ENCODE data around the gene ASF1A. TPM values are rescaled to one million over a fixed set of nuclear protein-coding genes. Genes with fewer than 3 reads are reported as not detected.

ASF1A gene
- total and polyA plus RNA-seq, 9 of the 15 experiments (the other 6 are each of a cell fraction or from before 2014, with no cell fraction given): 31.5 to 45.3 (median 34.8) TPM

GRCh38 chr6:118893064-118893806 lies 717 bp upstream of the ASF1A start (continued):
- TF ChIP-seq PCBP1 (IDR thresholded peaks at IDR 0.05; ENCODE audit: low read depth, low read length, poor library complexity, severe bottlenecking) (no peak), TAF7 (tag; IDR thresholded peaks at IDR 0.05) (peak; percentile 85), TAF9B (IDR thresholded peaks at IDR 0.05; ENCODE audit: partially characterized antibody) (peak; percentile 62), MYBL2 (IDR thresholded peaks at IDR 0.05; ENCODE audit: low read depth) (no peak), MYBL2 (CRISPR knock-in tag; IDR thresholded peaks at IDR 0.05; ENCODE audit: borderline replicate concordance) (no peak), ZNF146 (CRISPR knock-in tag; IDR thresholded peaks at IDR 0.05; ENCODE audit: unreplicated experiment) (no peak), ZKSCAN8 (CRISPR knock-in tag; IDR thresholded peaks at IDR 0.05) (no peak), ARID1B (IDR thresholded peaks at IDR 0.05) (0 out of 2 replicates have a peak, but pooled peaks have one; percentile 50), SRSF9 (IDR thresholded peaks at IDR 0.05; ENCODE audit: borderline replicate concordance, low read depth, low read length) (no peak), ZNF184 (CRISPR knock-in tag; IDR thresholded peaks at IDR 0.05) (no peak), GTF2A2 (tag; IDR thresholded peaks at IDR 0.05) (no peak), ZBTB12 (CRISPR knock-in tag; IDR thresholded peaks at IDR 0.05) (no peak), MECOM (CRISPR knock-in tag; IDR thresholded peaks at IDR 0.05) (no peak), MEIS2 (IDR thresholded peaks at IDR 0.05; ENCODE audit: partially characterized antibody) (peak; percentile 1), PKNOX1 (IDR thresholded peaks at IDR 0.05) (no peak), DIDO1 (tag; IDR thresholded peaks at IDR 0.05; ENCODE audit: low read depth) (peak; percentile 63; the same call in 1 of the 2 replicates), TARDBP (IDR thresholded peaks at IDR 0.05) (no peak)
- TF ChIP-seq, protein P1, sequence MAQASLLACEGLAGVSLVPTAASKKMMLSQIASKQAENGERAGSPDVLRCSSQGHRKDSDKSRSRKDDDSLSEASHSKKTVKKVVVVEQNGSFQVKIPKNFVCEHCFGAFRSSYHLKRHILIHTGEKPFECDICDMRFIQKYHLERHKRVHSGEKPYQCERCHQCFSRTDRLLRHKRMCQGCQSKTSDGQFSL (CRISPR knock-in tag; IDR thresholded peaks at IDR 0.05): no peak
- TF ChIP-seq, protein P1 (tag; IDR thresholded peaks at IDR 0.05): no peak
- TF ChIP-seq, protein P2, sequence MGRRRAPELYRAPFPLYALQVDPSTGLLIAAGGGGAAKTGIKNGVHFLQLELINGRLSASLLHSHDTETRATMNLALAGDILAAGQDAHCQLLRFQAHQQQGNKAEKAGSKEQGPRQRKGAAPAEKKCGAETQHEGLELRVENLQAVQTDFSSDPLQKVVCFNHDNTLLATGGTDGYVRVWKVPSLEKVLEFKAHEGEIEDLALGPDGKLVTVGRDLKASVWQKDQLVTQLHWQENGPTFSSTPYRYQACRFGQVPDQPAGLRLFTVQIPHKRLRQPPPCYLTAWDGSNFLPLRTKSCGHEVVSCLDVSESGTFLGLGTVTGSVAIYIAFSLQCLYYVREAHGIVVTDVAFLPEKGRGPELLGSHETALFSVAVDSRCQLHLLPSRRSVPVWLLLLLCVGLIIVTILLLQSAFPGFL (CRISPR knock-in tag; IDR thresholded peaks at IDR 0.05): no peak
